ENCODE results near the gene SKOR1. TPM values are rescaled to one million over a fixed set of nuclear protein-coding genes. Genes with fewer than 3 reads are reported as not detected.

The SKOR1 gene
- total and polyA plus RNA-seq, 2 donors (not counting 1 experiment from before 2014, with no cell fraction given), result 0.01 to 0.17 TPM

DNA sequence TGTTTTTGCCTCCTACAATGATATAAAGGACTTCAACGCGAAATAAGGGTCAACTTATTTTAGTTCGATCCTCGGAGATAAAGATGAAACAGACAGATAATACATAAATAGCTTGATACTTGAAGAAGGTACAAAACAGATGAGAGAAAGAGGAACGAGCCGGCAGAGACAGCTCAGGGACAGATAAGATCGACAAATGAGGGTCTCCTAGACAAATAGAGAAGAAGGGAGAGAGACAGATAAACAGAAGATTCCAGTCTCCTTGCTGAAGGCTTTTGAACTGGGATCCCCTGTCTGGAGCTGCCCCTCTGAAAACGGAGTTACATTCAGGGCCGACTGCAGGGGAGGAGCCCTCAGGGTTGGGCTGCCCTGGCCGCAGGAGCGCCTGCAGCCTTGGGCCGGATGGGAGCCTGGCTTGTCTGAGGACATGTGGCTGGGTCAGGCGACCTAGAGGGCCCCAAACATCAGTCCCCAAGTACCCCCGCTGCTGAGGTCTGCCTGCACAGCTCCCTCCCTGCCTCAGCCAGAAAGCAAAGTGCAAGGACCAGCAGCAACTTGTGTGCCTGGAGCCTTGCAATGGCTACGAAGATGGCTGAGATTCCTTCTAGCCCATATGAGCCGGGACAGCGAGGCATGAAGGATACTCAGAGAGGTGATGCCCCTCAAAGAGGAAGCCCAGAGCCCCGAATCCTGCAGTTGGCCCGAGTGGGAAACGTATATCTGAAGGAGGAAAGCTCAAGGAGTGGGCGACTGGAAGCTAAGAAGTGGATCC lies 926 bp upstream of the SKOR1 start:
- no peaks in the 10 kb centered on the region for H3K4me1 ChIP-seq (ENCODE audit: control insufficient read depth, extremely low read depth, insufficient read depth, low read length)
- no peak overlapping the region for H3K4me3 ChIP-seq (replicated peaks in 1 of 4; ENCODE audit: control extremely low read depth in 1 of 4, insufficient read depth in 1 of 4, low read depth in 3 of 4, low read length in 4 of 4)
- H3K27me3 ChIP-seq (ENCODE audit: control insufficient read depth, insufficient read depth, low read length), result peaks cover 92% of the 10 kb centered on the region
- H3K79me2 ChIP-seq (ENCODE audit: control insufficient read depth, insufficient read depth, low read length), result no peaks in the 10 kb centered on the region
- TF ChIP-seq, protein P1, sequence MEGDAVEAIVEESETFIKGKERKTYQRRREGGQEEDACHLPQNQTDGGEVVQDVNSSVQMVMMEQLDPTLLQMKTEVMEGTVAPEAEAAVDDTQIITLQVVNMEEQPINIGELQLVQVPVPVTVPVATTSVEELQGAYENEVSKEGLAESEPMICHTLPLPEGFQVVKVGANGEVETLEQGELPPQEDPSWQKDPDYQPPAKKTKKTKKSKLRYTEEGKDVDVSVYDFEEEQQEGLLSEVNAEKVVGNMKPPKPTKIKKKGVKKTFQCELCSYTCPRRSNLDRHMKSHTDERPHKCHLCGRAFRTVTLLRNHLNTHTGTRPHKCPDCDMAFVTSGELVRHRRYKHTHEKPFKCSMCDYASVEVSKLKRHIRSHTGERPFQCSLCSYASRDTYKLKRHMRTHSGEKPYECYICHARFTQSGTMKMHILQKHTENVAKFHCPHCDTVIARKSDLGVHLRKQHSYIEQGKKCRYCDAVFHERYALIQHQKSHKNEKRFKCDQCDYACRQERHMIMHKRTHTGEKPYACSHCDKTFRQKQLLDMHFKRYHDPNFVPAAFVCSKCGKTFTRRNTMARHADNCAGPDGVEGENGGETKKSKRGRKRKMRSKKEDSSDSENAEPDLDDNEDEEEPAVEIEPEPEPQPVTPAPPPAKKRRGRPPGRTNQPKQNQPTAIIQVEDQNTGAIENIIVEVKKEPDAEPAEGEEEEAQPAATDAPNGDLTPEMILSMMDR (conservative IDR thresholded peaks at IDR 0.05 in 1 of 2, IDR thresholded peaks at IDR 0.05 in 1 of 2; ENCODE audit: low read depth in 1 of 2, low read length in 2 of 2), result no peak
- peak; percentile 90 for TF ChIP-seq EZH2 (IDR thresholded peaks at IDR 0.05; ENCODE audit: low read length, missing control alignments)
- no peak overlapping the region for H2AFZ ChIP-seq (ENCODE audit: low read length)
- no peaks in the 10 kb centered on the region for H4K20me1 ChIP-seq (ENCODE audit: control insufficient read depth, extremely low read depth, insufficient read depth, low read length)
- H3K36me3 ChIP-seq (ENCODE audit: control insufficient read depth, insufficient read depth, low read length), result no peaks in the 10 kb centered on the region
- no peak for DNase-seq (ENCODE audit: low read depth in 2 of 2)
- H3K4me2 ChIP-seq (ENCODE audit: extremely low read depth, insufficient read depth, low read length), result no peak overlapping the region
- no peak overlapping the region for H3K27ac ChIP-seq (ENCODE audit: insufficient read depth, low read length)
- H3K9ac ChIP-seq (ENCODE audit: insufficient read depth, low read length), result no peak overlapping the region
- H3K9me3 ChIP-seq (ENCODE audit: control insufficient read depth, insufficient read depth, low read depth, low read length), result no peaks in the 10 kb centered on the region

DNA sequence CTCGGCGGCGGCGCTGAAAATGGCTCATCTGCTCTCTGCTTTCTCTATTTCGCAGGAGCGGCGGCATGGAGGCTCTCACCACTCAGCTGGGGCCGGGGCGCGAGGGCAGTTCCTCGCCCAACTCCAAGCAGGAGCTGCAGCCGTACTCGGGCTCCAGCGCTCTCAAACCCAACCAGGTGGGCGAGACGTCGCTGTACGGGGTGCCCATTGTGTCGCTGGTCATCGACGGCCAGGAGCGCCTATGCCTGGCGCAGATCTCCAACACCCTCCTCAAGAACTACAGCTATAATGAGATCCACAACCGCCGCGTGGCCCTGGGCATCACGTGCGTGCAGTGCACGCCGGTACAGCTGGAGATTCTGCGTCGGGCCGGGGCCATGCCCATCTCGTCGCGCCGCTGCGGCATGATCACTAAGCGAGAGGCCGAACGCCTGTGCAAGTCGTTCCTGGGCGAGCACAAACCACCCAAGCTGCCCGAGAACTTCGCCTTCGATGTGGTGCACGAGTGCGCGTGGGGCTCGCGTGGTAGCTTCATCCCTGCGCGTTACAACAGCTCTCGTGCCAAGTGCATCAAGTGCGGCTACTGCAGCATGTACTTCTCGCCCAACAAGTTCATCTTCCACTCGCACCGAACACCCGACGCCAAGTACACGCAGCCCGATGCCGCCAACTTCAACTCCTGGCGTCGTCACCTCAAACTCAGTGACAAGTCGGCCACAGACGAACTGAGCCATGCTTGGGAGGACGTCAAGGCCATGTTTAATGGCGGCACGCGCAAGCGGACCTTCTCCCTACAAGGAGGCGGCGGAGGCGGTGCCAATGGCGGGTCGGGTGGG lies 790 bp downstream of the SKOR1 start:
- DNase-seq (ENCODE audit: low read depth in 2 of 2), result no peak
- H3K4me3 ChIP-seq (replicated peaks in 1 of 4; ENCODE audit: control extremely low read depth in 1 of 4, insufficient read depth in 1 of 4, low read depth in 3 of 4, low read length in 4 of 4), result no peak overlapping the region

More for the DNA sequence above, 790 bp downstream of the SKOR1 start:
- Histone ChIP-seq H3K4me2 (ENCODE audit: extremely low read depth, insufficient read depth, low read length) (no peak overlapping the region), H3K27ac (ENCODE audit: insufficient read depth, low read length) (no peak overlapping the region), H4K20me1 (ENCODE audit: control insufficient read depth, extremely low read depth, insufficient read depth, low read length) (no peaks in the 10 kb centered on the region), H2AFZ (ENCODE audit: low read length) (no peak overlapping the region), H3K27me3 (ENCODE audit: control insufficient read depth, insufficient read depth, low read length) (peaks cover 90% of the 10 kb centered on the region), H3K9me3 (ENCODE audit: control insufficient read depth, insufficient read depth, low read depth, low read length) (no peaks in the 10 kb centered on the region), H3K9ac (ENCODE audit: insufficient read depth, low read length) (no peak overlapping the region), H3K36me3 (ENCODE audit: control insufficient read depth, insufficient read depth, low read length) (no peaks in the 10 kb centered on the region), H3K79me2 (ENCODE audit: control insufficient read depth, insufficient read depth, low read length) (no peaks in the 10 kb centered on the region), H3K4me1 (ENCODE audit: control insufficient read depth, extremely low read depth, insufficient read depth, low read length) (no peaks in the 10 kb centered on the region)
- TF ChIP-seq EZH2 (IDR thresholded peaks at IDR 0.05; ENCODE audit: low read length, missing control alignments), result peak; percentile 99
- TF ChIP-seq, protein P1 (conservative IDR thresholded peaks at IDR 0.05 in 1 of 2, IDR thresholded peaks at IDR 0.05 in 1 of 2; ENCODE audit: low read depth in 1 of 2, low read length in 2 of 2), result no peak

Measured in fibroblast of lung (primary cell).